Islet precursor cell (in vitro differentiated cells): Measurements from ENCODE around the gene DOCK9.
"Not testable (repeated sequence)": the region's sequence is repeated elsewhere in the genome, so short reads cannot be mapped to it uniquely, and the experiment has no call there.

ENCODE experiments used
- DNase-seq: peaks from one replicate; pipeline ENCODE4 v3.0.0-alpha.2; 2018

The DOCK9 gene

DNA sequence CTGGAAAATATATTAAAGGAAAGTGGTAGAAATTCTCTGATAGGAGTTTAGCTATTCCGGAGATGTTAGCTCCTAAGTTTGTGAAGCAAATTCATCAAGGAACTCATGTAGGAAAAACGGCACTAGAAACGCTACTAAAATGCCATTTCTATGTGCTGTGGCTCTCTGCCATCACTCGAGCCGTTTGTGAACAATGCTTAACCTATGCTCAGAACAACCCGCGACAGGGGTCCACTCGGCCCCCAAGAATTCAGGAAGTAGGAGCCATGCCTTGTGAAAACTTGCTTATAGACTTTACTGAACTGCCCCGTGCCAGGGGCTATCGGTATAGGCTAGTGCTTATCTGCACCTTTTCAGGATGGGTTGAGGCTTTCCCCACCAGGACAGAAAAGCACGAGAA, 211.2 kb downstream of the DOCK9 start:
- DNase-seq: no peak

DNA sequence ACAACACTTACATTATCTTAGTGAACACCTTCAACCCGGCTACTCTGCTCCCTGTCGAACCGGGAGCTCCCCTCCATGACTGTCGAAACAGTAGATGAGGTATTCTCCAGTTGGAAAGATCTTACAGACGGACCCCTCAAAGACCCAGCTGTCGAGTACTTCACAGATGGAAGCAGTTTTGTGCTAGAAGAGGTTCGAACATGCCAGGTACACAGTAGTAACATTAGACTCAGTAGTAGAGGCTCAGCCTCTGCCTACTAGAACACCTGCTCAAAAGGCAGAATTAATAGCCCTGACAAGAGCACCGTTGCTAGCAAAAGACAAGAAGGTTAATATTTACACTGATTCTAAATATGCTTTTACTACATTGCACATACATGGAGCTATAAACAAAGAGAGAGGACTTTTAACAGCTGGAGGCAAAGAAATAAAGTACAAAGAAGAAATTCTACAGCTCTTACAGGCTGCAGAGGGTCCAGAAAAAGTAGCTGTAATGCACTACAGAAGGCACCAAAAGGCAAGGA, 211.8 kb downstream of the DOCK9 start:
- no peak for DNase-seq

DNA sequence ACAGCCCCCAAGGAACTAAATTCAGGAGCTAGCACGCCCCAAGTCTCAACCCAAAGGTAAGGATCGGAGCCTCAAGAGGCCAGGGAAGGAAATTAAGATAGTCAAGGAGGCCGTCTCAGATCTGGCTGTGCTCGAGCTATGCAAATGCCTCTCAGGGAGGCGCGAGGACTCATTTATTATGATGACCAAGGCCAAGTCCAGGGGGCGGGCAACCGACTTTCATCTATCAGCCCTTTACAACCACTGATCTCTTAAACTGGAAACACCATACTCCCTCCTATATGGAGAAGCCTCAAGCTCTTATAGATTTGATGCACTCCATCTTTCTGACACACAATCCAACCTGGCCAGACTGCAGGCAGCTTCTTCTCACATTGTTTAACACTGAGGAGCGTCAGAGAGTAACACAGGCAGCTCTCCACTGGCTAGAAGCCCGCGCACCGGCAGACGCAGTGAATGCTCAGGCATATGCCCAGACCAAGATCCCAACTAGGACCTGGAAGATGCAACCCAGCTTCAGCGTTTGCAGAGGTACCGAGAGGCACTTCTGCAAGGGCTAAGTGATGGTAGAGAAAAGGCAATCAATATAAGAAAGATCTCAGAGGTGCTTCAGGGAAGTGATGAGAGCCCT, 215.8 kb downstream of the DOCK9 start:
- DNase-seq: no peak

DNA sequence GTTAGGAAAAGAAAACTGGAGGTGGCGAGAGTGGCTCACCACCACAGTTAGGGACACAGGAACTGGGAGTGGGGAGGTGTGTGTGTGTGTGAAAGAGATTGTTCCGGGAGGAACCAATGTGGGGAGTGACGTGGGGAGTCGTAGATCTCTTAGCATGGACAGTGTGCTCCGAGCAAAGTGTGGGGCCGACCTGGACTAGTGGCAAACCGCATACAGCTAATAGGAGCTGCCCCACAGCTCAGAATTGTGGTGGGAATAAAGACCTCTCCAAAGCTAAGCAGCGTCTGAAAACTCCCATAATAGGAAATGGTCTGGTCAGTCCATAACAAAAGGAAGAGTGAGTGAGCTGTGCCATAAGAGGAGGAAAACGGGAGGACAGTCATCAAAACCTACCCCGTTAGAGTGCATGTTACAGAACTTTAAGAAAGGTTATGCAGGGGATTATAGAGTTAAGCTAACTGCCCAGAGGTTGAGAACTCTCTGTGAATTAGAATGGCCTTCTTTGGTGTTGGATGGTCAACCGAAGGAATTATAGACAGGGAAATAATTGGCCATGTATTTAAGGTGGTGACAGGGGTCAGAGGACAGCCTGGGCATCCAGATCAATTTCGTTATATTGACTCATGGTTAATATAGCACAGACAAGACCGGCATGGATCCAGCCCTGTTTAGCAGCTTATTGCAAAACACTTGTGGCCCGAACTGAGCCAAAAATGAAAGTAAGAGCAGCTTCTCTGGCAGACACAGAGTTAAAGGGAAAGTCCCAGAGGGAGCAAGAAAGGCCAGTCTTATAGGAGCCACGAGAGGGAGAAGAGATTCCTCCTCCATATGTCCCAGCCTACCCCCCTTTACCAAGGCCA, 216.5 kb downstream of the DOCK9 start:
- no peak for DNase-seq

DNA sequence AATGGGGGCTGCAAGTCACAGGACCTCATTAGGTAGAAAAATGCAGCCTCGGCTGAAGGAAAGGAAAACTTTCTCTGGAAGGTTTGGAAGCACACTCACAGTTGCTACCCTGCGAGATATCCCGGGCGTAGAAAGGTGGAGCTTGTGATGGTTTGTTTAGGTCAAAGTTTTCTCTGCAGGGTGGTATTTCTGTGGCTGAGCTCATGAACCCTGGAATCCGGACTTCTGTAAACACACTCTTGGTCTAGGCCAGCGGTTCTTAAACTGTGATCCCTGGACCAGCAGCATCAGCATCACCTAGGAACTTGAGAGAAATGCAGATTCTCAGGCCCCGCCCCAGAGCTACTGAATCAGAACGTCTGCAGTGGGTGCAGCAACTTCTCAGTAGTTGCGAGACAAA, 222.1 kb downstream of the DOCK9 start:
- no peak for DNase-seq

DNA sequence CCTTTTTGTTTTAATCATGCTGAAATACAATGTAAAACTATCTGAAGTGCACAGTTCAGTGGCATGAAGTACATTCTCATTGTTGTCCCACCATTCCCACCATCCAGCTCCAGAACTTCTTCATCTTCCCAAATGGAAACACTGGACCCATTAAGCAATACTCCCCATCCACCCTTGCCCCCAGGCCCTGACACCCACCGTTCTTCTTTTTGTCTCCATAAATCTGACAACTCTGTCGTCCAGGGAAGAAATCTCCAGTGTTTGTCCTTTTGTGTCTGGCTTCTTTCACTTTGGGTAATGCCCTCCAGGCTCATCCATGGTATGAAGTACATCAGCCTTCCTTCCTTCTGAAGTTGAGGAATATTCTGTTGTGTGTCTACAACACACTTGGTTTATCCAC, 222.7 kb downstream of the DOCK9 start:
- DNase-seq: peak; percentile 56

DNA sequence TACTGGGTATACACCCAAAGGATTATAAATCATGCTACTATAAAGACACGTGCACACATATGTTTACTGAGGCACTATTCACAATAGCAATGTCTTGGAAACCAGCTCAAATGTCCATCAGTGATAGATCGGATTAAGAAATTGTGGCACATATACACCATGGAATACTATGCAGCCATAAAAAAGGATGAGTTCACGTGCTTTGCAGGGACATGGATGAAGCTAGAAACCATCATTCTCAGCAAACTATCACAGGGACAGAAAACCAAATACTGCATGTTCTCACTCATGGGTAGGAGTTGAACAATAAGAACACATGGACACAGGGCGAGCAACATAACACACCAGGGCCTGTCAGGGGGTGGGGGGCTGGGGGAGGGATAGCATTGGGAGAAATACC, 223.4 kb downstream of the DOCK9 start:
- DNase-seq: not testable (repeated sequence)

DNA sequence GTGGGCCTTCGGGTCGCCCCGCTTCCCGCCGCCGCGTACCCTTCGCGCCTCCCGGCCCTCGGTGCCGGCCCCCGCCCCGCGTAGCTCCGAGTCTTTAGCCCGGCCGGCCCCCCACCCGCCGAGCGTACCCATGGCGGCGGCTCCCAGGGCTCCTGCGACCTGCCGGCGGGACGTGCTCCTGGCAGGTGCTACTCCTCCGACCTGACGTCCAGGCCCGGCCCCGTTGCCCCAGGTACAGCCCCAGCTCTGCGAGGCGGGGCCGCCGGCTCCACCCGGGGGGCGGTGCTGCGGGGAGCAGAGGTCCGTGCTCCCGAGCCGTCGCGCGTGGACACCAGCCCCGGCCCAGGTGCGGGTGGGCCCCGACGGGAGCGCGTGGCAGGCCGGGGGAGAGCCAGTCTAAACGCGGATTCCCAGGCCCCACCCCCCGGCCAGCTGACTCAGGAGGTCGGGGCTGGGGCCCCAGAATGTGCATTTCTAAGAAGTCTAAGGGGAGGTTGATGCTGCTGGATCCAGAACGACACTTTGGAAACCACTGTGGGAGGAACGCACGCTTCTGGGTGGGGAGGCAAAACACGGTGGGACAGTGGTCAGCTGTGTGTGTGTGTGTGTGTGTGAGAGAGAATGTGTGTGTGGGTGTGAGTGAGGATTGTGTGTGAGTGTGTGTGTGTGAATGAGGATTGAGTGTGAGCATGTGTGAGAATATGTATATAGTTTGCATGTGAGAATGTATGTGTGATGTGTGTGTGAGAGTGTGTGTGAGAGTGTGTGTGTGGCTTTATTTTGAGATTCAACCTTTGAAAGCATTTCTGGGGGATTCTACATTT, 225.2 kb downstream of the DOCK9 start, which contains the start of gene SLC15A1:
Gene SLC15A1, minus strand, starts transcription at position 206 of the 824 bp plus-strand sequence. Its CDS starts 74 bp downstream, at position 132.
- DNase-seq: peak; percentile 60

DNA sequence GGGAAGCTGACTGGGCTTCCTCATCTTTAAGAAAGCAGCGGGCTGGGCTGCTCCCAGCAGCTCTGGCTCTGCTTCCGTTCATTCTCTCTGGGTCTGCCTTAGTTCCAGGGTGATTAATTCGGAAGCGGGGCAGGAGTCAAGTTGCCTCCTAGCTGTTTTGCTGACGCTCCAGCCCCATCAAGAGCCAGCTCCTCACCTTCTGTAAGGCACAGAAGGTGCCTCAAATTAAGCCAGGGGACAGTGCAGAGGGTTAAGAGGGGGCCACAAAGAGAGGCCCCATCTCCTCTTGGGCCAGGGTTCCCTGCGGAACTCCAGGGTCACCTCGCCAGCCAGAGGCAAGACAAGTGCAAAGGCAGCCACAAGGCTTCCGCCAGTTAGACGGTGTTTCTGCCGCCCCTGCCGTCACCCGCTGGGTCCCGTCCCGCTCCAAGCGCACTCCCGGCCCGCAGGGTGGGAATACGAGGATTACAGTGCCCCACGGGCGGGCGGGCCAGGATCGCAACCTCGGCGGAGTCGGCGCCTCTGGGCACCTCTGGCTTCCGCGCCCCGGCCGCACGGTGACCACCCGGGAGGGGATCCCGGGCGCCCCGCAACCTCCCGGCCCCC, 225.9 kb downstream of the DOCK9 start:
- DNase-seq: peak; percentile 58

DNA sequence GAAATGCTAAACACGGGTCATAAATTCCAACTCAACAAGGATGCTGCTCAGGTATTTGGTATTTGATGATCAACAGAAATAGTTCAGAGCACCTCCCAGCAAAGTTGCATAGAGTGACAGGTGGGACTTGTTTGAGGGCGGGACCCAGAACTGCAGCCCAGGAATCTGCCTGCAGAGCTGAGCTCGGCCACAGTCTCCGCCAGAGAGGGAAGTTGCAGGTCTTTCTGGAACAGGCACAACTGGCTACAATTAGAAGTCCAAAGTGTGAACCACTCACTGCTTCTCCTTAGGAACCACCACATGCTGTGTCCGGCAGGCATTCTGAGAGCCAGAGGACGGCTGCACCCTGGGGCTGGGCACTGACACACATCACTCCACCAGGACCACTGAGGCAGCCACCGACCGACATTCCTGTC, 226.5 kb downstream of the DOCK9 start:
- peak; percentile 90 for DNase-seq

DNA sequence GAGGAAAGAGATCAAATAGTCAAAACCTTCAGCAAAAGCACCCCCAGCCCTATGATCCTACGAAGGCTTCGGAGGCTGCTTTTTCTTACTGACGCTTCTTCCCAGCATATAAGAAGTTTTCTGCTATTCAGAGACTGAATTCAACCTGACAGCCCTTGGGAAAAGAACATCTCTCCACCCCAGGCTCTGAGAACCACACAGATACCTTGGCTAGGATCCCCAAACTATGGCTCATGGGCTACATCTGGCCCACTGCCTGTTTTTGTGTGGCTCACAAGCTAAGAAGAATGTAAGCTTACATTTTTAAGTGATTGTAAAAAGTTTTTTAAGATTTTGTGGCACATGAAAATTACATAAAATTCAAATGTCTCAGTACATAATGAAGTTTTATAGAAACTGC, 228.4 kb downstream of the DOCK9 start:
- no peak for DNase-seq

DNA sequence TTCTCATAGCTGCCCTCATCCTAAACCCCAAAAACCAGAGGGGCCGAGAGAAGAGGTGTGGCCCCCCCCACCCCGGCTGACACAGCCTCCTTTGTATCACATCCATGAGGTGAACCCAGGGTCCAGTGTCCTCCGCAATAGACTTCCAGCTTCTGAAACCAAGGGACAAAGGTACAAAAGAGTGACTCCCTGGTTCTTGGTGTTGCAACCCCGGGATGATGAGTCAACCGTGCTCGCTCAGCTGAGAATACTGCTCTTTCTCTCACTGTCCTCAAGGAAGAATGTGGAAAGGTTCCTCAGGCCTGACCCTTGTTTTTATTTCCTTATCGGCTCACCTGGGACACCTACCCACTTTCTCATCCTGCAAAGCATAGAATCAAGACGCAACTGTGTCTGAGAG, 230.9 kb downstream of the DOCK9 start:
- no peak for DNase-seq
